Measurements from ENCODE around the gene ICOSLG.
"Not testable (repeated sequence)": the region's sequence is repeated elsewhere in the genome, so short reads cannot be mapped to it uniquely, and the experiment has no call there.

The ICOSLG gene

DNA sequence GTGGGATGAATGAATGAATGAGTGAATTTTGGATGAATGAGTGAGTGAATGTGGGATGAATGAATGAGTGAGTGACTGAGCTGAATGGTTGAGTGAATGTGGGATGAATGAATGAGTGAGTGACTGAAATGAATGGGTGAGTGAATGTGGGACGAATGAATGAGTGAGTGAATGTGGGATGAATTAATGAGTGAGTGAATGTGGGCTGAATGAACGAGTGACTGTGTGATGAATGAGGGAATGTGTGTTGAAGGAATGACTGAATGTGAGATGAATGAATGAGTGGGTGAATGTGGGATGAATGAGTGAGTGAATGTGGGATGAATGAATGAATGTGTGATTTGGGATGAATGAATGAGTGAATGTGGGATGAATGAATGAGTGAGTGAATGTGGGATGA, 28.8 kb downstream of the ICOSLG start:
- not testable (repeated sequence) for H3K18ac ChIP-seq (ENCODE audit: low read length); H4K91ac ChIP-seq (ENCODE audit: low read depth, low read length, poor library complexity); H3K27me3 ChIP-seq (ENCODE audit: control insufficient read depth in 3 of 3, insufficient read depth in 3 of 3, low read depth in 1 of 3, low read length in 3 of 3); H2BK12ac ChIP-seq (ENCODE audit: low read length); H2AFZ ChIP-seq (ENCODE audit: low read length); H3K36me3 ChIP-seq (replicated peaks in 1 of 2; ENCODE audit: control insufficient read depth in 2 of 2, insufficient read depth in 2 of 2, low read length in 2 of 2); H2BK5ac ChIP-seq (ENCODE audit: low read length); H2AK5ac ChIP-seq (ENCODE audit: low read depth, low read length); DNase-seq (ENCODE audit: low spot score); H3K9me3 ChIP-seq (replicated peaks in 1 of 2; ENCODE audit: control insufficient read depth in 2 of 2, insufficient read depth in 1 of 2, low read depth in 1 of 2, low read length in 2 of 2); H2BK120ac ChIP-seq (ENCODE audit: low read depth, low read length); H3K14ac ChIP-seq (ENCODE audit: low read length); H2BK15ac ChIP-seq (ENCODE audit: low read length); H4K8ac ChIP-seq (ENCODE audit: low read depth, low read length); H3K9ac ChIP-seq (ENCODE audit: low read depth, low read length, poor library complexity); H3K4ac ChIP-seq (ENCODE audit: low read length); H3K4me2 ChIP-seq (ENCODE audit: insufficient read depth, low read length, poor library complexity, severe bottlenecking); H3K23ac ChIP-seq (ENCODE audit: low read depth, low read length, poor library complexity); H3K27ac ChIP-seq (replicated peaks; ENCODE audit: low read length); H3K79me1 ChIP-seq (ENCODE audit: low read depth, low read length); H3K4me3 ChIP-seq (ENCODE audit: low read length in 2 of 2); H3K4me1 ChIP-seq (ENCODE audit: control insufficient read depth in 2 of 2, insufficient read depth in 1 of 2, low read depth in 1 of 2, low read length in 2 of 2)
- no CpG with 5 or more reads among the region's 2 CpGs for WGBS, 2 donors (ENCODE audit: extremely low coverage in 2 of 2, insufficient read length in 2 of 2, insufficient replicate concordance in 1 of 2)

DNA sequence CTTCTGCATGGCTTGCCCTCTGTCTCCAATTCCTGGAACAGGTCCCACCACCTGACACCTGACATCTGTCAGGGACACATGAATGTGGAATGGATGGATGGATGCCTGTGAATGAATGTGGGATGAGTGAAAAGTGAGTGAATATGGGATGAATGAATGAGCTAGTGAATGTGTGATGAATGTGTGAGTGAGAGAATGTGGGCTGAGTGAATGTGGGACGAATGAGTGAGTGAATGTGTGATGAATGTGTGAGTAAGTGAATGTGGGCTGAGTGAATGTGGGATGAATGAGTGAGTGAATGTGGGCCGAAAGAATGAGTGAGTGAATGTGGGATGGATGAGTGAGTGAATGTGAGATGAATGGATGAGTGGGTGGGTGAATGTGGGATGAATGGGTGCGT, 29.2 kb downstream of the ICOSLG start:
- H3K4ac ChIP-seq (ENCODE audit: low read length); H3K9me3 ChIP-seq (replicated peaks in 1 of 2; ENCODE audit: control insufficient read depth in 2 of 2, insufficient read depth in 1 of 2, low read depth in 1 of 2, low read length in 2 of 2); H2BK5ac ChIP-seq (ENCODE audit: low read length); H4K8ac ChIP-seq (ENCODE audit: low read depth, low read length); H2BK12ac ChIP-seq (ENCODE audit: low read length); H2BK120ac ChIP-seq (ENCODE audit: low read depth, low read length); H3K27me3 ChIP-seq (ENCODE audit: control insufficient read depth in 3 of 3, insufficient read depth in 3 of 3, low read depth in 1 of 3, low read length in 3 of 3); H2AFZ ChIP-seq (ENCODE audit: low read length); H3K4me2 ChIP-seq (ENCODE audit: insufficient read depth, low read length, poor library complexity, severe bottlenecking); H3K23ac ChIP-seq (ENCODE audit: low read depth, low read length, poor library complexity); H3K27ac ChIP-seq (replicated peaks; ENCODE audit: low read length); H3K79me1 ChIP-seq (ENCODE audit: low read depth, low read length); H3K18ac ChIP-seq (ENCODE audit: low read length); H4K91ac ChIP-seq (ENCODE audit: low read depth, low read length, poor library complexity); H3K4me3 ChIP-seq (ENCODE audit: low read length in 2 of 2); H3K14ac ChIP-seq (ENCODE audit: low read length); H2BK15ac ChIP-seq (ENCODE audit: low read length); H3K4me1 ChIP-seq (ENCODE audit: control insufficient read depth in 2 of 2, insufficient read depth in 1 of 2, low read depth in 1 of 2, low read length in 2 of 2); H2AK5ac ChIP-seq (ENCODE audit: low read depth, low read length); DNase-seq (ENCODE audit: low spot score); H3K36me3 ChIP-seq (replicated peaks in 1 of 2; ENCODE audit: control insufficient read depth in 2 of 2, insufficient read depth in 2 of 2, low read length in 2 of 2); H3K9ac ChIP-seq (ENCODE audit: low read depth, low read length, poor library complexity): not testable (repeated sequence)
- no CpG with 5 or more reads among the region's 3 CpGs for WGBS, 2 donors (ENCODE audit: extremely low coverage in 2 of 2, insufficient read length in 2 of 2, insufficient replicate concordance in 1 of 2)

DNA sequence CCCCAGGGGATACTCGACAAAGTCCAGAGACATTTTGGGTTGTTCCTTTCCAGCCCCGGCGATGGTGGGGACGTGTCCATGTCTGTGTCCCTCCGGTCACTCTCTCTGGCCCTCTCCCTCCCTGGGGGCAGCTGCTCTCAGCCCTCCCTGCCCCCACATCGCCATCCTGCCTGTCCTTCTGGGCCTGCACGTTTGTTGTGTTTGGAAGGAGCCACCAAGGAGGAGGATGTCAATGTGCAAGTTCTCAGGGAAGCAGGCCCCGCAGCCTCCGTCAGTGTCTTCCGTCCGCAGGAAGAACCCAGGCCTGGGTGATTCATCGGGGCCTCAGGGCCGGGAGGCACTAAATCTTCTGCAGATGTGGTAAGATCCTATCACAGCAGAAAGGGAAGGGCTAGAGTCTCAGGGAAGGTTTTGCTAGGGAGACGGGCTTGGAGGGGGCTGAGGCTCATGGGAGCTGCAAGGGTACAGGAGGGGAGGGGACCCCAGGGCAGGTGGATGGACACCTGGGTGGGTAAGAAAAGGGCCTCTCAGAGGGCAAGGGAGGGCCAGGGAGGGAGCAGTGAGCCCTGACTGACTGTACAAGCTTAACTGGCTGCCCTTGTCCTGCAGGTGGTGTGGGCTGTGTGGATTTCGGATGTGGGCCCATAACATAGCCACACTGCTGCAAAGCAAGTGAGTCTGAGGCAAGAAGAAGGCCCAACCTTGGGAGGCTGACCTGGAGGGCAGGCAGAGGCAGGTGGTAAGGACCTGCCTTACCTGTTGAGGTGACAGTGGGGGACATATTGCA, 32.7 kb downstream of the ICOSLG start:
- not testable (repeated sequence) for H2BK5ac ChIP-seq (ENCODE audit: low read length); H3K36me3 ChIP-seq (replicated peaks in 1 of 2; ENCODE audit: control insufficient read depth in 2 of 2, insufficient read depth in 2 of 2, low read length in 2 of 2); H3K4me3 ChIP-seq (ENCODE audit: low read length in 2 of 2); H3K4ac ChIP-seq (ENCODE audit: low read length); H3K9me3 ChIP-seq (replicated peaks in 1 of 2; ENCODE audit: control insufficient read depth in 2 of 2, insufficient read depth in 1 of 2, low read depth in 1 of 2, low read length in 2 of 2); H2AK5ac ChIP-seq (ENCODE audit: low read depth, low read length); H2BK15ac ChIP-seq (ENCODE audit: low read length); H3K14ac ChIP-seq (ENCODE audit: low read length); H3K23ac ChIP-seq (ENCODE audit: low read depth, low read length, poor library complexity); H3K18ac ChIP-seq (ENCODE audit: low read length); H3K27me3 ChIP-seq (ENCODE audit: control insufficient read depth in 3 of 3, insufficient read depth in 3 of 3, low read depth in 1 of 3, low read length in 3 of 3); H3K79me1 ChIP-seq (ENCODE audit: low read depth, low read length); H3K4me2 ChIP-seq (ENCODE audit: insufficient read depth, low read length, poor library complexity, severe bottlenecking); H2BK12ac ChIP-seq (ENCODE audit: low read length); H3K9ac ChIP-seq (ENCODE audit: low read depth, low read length, poor library complexity); H4K91ac ChIP-seq (ENCODE audit: low read depth, low read length, poor library complexity); H2BK120ac ChIP-seq (ENCODE audit: low read depth, low read length); H2AFZ ChIP-seq (ENCODE audit: low read length); H4K8ac ChIP-seq (ENCODE audit: low read depth, low read length); H3K27ac ChIP-seq (replicated peaks; ENCODE audit: low read length); DNase-seq (ENCODE audit: low spot score); H3K4me1 ChIP-seq (ENCODE audit: control insufficient read depth in 2 of 2, insufficient read depth in 1 of 2, low read depth in 1 of 2, low read length in 2 of 2)
- no CpG with 5 or more reads among the region's 15 CpGs for WGBS, 2 donors (ENCODE audit: extremely low coverage in 2 of 2, insufficient read length in 2 of 2, insufficient replicate concordance in 1 of 2)

DNA sequence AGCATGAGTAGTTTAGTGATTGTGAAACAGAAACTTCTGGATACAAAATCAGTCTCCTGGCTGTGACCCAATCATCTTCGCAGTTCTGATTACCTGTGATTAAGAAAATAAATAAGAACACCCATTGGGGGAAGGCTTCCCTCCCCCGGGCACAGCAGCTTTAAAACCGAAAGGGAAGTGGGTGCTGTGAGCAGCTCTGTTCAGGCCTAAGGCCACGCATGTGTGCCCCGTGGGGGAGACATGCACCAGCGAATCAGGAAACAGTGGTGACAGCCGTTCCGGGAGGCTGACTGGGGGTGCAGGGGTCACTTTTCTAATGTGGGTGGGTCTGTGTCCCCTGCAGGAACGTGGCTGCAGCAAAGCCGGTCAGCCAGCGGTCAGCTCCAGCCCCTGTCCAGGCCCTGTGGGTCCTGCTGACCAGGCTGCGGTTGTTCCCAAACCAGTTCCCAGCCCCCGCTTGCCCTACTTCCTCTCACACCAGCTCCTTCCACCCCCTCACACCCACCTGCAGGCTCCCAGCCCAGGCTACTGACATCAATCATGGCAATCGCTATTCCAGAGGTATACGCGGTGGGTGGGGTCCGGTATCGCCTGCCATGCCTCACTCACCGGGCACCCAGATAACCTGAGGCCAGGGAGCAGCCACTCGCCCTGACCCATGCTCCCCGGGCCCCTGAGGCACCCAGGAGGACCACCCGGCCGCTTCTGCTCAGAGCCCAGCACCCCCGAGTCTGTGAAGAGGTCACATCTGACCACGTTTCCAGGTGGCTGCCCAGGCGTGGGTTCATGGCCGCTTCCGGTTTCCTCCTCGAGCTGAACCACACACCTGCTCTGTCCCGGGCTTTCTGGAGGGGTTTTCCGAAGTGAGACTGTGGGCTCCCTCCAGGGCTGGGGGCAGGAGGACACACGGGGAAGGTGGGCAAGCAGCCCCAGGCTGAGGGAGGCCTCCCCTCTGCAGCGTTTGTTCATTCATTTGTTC, 33.8 kb downstream of the ICOSLG start:
- H3K36me3 ChIP-seq (replicated peaks in 1 of 2; ENCODE audit: control insufficient read depth in 2 of 2, insufficient read depth in 2 of 2, low read length in 2 of 2); H4K91ac ChIP-seq (ENCODE audit: low read depth, low read length, poor library complexity); H4K8ac ChIP-seq (ENCODE audit: low read depth, low read length); H3K79me1 ChIP-seq (ENCODE audit: low read depth, low read length); H3K4me2 ChIP-seq (ENCODE audit: insufficient read depth, low read length, poor library complexity, severe bottlenecking); H3K23ac ChIP-seq (ENCODE audit: low read depth, low read length, poor library complexity); H3K9me3 ChIP-seq (replicated peaks in 1 of 2; ENCODE audit: control insufficient read depth in 2 of 2, insufficient read depth in 1 of 2, low read depth in 1 of 2, low read length in 2 of 2); H2AK5ac ChIP-seq (ENCODE audit: low read depth, low read length); H2AFZ ChIP-seq (ENCODE audit: low read length); H2BK12ac ChIP-seq (ENCODE audit: low read length); H3K4me1 ChIP-seq (ENCODE audit: control insufficient read depth in 2 of 2, insufficient read depth in 1 of 2, low read depth in 1 of 2, low read length in 2 of 2); H2BK120ac ChIP-seq (ENCODE audit: low read depth, low read length); H3K18ac ChIP-seq (ENCODE audit: low read length); H2BK15ac ChIP-seq (ENCODE audit: low read length); H3K4ac ChIP-seq (ENCODE audit: low read length); H3K14ac ChIP-seq (ENCODE audit: low read length); DNase-seq (ENCODE audit: low spot score); H3K9ac ChIP-seq (ENCODE audit: low read depth, low read length, poor library complexity); H3K27ac ChIP-seq (replicated peaks; ENCODE audit: low read length); H2BK5ac ChIP-seq (ENCODE audit: low read length); H3K27me3 ChIP-seq (ENCODE audit: control insufficient read depth in 3 of 3, insufficient read depth in 3 of 3, low read depth in 1 of 3, low read length in 3 of 3); H3K4me3 ChIP-seq (ENCODE audit: low read length in 2 of 2): not testable (repeated sequence)
- WGBS, 2 donors (ENCODE audit: extremely low coverage in 2 of 2, insufficient read length in 2 of 2, insufficient replicate concordance in 1 of 2) = no CpG with 5 or more reads among the region's 33 CpGs
